GM12872 (cell line): ENCODE data around the gene CSNK1A1L.

Experiments used
- TF ChIP-seq, protein P1 (sequence below): IDR thresholded peaks from 3 replicates; pipeline ENCODE4 v1.5.1; 2011; ENCODE audit warnings: low read depth, mild to moderate bottlenecking, low read length, moderate library complexity; ENCODE audit not compliant: insufficient read depth

Gene CSNK1A1L

DNA sequence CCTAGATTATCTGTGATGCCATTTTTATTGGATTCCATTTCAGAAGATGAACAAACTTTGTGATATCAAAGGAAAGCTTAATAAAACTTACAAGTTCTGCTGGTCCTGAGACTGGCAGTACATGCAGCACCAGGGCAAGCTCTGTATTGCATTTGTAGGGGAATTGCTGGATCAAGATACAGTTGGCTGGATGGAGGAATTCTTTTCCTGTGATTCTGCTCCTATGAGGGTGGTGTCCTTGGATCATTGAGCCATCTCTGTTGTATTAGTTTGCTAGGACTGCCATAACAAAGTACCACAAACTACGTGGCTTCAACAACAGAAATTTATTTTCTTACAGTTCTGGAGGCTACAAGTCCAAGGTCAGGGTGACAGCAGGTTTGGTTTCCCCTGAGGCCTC is 33.9 kb upstream of the CSNK1A1L start:
- TF ChIP-seq, protein P1, sequence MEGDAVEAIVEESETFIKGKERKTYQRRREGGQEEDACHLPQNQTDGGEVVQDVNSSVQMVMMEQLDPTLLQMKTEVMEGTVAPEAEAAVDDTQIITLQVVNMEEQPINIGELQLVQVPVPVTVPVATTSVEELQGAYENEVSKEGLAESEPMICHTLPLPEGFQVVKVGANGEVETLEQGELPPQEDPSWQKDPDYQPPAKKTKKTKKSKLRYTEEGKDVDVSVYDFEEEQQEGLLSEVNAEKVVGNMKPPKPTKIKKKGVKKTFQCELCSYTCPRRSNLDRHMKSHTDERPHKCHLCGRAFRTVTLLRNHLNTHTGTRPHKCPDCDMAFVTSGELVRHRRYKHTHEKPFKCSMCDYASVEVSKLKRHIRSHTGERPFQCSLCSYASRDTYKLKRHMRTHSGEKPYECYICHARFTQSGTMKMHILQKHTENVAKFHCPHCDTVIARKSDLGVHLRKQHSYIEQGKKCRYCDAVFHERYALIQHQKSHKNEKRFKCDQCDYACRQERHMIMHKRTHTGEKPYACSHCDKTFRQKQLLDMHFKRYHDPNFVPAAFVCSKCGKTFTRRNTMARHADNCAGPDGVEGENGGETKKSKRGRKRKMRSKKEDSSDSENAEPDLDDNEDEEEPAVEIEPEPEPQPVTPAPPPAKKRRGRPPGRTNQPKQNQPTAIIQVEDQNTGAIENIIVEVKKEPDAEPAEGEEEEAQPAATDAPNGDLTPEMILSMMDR = no peak

DNA sequence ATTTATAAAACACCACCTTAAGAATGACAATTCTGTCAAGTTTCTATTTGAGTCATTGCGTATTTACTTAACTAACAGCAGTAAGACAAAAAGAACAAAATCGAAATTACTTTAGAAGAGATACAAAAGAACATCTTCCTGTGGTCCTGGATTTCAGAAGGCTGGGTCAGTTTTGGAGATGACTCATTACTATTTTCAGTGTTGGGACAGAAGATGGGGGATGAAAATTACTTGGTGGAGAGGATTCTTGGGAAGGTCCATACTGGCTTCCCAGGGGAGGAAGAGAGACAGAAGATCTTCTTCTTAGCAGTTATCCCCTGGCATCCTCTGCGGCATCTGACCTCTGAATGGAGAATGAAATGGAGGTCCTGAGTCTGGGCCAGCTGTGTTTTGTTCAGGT is 33.5 kb upstream of the CSNK1A1L start:
- TF ChIP-seq, protein P1 = no peak

DNA sequence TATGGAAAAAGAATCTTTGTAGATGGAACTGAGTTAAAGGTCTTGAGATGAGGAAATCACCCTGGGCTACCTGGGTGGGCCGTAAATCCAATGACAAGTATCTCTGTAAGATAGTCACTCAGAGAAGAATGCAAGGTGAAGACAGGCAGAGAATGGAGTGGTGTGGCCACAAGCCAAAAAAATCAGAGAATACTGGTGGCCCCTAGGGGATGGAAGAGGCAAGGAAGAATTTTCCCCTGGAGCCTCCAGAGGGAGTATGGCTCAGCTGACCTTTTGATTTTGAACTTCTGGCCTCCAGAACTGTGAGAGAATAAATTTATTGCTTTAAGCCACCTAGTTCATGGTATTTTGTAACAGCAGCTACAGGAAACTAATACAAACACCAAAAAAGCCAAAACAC is 32.7 kb upstream of the CSNK1A1L start:
- TF ChIP-seq, protein P1 = no peak

DNA sequence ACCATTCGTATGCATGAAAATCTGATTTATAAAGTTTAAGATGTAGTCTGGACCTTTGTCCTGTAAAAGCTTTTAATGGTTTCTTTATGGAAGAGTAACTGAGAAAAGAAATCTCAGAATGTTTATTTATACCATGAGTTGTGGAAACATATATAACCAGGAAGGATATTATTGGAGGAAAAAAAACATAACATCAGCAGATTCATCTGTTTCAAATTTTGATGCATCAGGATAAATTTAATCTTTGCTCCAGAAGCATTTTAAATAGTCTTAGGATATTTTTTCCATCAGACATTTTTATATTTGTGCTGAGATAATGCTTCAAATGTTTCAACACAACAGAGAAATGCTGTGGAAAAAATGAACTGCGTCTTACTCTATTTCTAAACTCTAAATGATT is 31.2 kb upstream of the CSNK1A1L start:
- TF ChIP-seq, protein P1 = no peak

DNA sequence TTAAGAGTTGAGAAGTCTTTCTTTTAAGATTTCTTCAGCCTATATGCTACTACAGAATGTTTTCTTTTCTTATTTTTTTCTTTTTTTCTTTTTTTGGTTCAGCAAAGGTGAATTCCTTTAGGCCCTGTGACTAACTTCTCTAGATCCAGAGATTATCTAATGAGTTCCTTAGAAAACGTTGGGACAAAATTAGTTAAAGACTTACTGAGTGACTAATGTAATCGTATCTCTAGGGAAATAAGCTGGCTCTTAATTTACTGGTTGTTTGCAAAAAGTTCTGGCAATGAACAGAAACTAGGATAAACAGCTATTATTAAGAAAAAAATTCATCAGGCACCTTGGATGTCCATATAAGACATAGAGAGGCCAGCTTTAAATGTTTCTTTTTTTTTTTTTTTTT is 30.7 kb upstream of the CSNK1A1L start:
- TF ChIP-seq, protein P1 = no peak

DNA sequence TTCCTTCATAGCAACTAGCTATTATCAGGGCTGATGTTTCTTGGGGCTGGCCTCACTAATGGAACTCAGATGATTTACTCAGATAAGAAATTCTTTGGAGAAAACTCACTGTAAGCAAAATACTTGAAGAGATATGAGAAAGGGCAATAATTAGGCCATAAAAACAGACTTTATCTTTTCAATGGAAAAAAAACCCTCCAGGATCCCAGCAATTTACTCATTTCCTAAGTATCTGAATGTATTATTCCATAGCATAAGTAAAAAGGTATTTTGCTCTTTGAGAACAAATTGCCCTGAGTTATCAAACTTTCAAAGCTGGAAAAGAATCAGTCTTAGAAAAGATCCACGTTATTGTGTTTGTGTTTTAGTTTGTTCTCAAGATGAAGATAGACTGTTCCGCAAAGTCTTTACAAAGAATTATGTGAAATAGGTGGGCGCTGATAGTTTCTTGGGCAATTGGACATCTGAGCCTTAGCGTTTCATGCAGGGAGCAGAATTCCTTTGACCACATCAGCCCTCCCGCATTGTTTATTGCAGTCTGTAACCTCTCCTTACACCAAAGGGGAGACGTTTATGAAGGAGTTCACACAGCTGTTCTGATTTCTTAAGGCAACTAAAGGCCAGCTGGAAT is 29.1 kb upstream of the CSNK1A1L start:
- TF ChIP-seq, protein P1 = no peak

DNA sequence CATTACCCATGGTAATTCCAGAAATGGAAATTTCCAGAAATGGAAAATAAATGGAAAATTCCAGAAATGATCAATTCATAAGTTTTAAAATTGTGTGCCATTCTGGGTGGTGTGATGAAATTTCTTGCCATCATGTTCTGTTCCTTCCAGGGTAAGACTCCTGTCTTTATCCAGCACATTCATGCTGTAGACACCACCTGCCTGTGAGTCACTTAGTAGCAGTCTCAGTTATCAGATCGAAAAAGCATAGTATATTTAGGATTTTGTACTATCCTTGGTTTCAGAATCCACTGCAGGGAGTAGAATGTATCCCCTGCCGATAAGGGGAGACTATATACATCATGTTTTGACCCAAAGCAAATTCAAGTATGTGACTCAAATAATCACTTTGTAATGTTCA is 26.7 kb upstream of the CSNK1A1L start:
- TF ChIP-seq, protein P1 = no peak

DNA sequence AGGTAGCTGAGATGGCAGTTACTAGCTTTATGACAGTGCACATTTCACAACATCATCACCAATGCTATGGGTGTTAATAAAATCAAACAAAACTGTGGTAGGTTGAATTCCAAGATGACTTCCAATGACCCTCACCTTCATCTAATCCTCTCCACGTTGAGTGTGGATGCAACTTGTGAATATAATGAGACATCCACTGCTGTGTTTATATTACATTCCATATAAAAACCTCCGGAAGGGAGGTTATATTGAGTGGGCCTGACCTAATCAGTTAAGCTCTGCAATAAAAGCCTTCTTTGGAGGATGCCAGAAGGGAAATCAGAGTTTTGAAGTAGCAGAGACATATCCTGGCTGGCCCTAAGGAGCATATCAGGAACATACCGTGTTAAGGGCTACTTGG is 25.6 kb upstream of the CSNK1A1L start:
- TF ChIP-seq, protein P1 = no peak
